IPS-15b (cell line): ENCODE measurements around the gene ACTN4.
A peak's percentile ranks its signal among the peaks of the same experiment; 100 is the strongest.

Experiments used
- H3K27me3 ChIP-seq: one replicate; pipeline ENCODE4 v1.6.1; 2013; ENCODE audit warnings: low read length; ENCODE audit not compliant: control insufficient read depth, insufficient read depth
- H3K36me3 ChIP-seq: one replicate; pipeline ENCODE4 v1.6.1; 2013; ENCODE audit warnings: low read length; ENCODE audit not compliant: control insufficient read depth, insufficient read depth
- H3K4me1 ChIP-seq: one replicate; pipeline ENCODE4 v1.6.1; 2013; ENCODE audit warnings: mild to moderate bottlenecking, low read length; ENCODE audit not compliant: control insufficient read depth, insufficient read depth
- H3K4me3 ChIP-seq: one replicate; pipeline ENCODE4 v1.5.1; 2013; ENCODE audit warnings: low read depth, low read length
- H3K9ac ChIP-seq: one replicate; pipeline ENCODE4 v1.6.1; 2013; ENCODE audit warnings: low read depth, mild to moderate bottlenecking, low read length
- H3K9me3 ChIP-seq: one replicate; pipeline ENCODE4 v1.6.1; 2013; ENCODE audit warnings: mild to moderate bottlenecking, low read length; ENCODE audit not compliant: control insufficient read depth, insufficient read depth

The ACTN4 gene

GRCh38 chr19:38640368-38640767 lies 7.1 kb upstream of the ACTN4 start:
- Histone ChIP-seq H3K27me3 (no peaks in the 10 kb centered on the region), H3K36me3 (peaks cover 14% of the 10 kb centered on the region), H3K9ac (no peak overlapping the region), H3K4me1 (peaks cover 14% of the 10 kb centered on the region), H3K4me3 (no peak overlapping the region), H3K9me3 (no peaks in the 10 kb centered on the region)

- peaks cover 3% of the 10 kb centered on the region for H3K36me3 ChIP-seq
- H3K9ac ChIP-seq = no peak overlapping the region
Measured at GRCh38 chr19:38642176-38642575, 5.3 kb upstream of the ACTN4 start.

GRCh38 chr19:38644719-38645118 lies 2.7 kb upstream of the ACTN4 start:
- Histone ChIP-seq H3K27me3 (no peaks in the 10 kb centered on the region), H3K4me1 (peaks cover 2% of the 10 kb centered on the region), H3K9ac (no peak overlapping the region), H3K36me3 (no peaks in the 10 kb centered on the region), H3K4me3 (no peak overlapping the region), H3K9me3 (no peaks in the 10 kb centered on the region)

More at GRCh38 chr19:38642176-38642575, 5.3 kb upstream of the ACTN4 start:
- H3K9me3 ChIP-seq = no peaks in the 10 kb centered on the region
- H3K27me3 ChIP-seq = no peaks in the 10 kb centered on the region
- H3K4me3 ChIP-seq = no peak overlapping the region
- H3K4me1 ChIP-seq = peaks cover 8% of the 10 kb centered on the region

- no peaks in the 10 kb centered on the region for H3K27me3 ChIP-seq
- H3K4me3 ChIP-seq = peak overlapping the region; percentile 80
- H3K9ac ChIP-seq = peak overlapping the region; percentile 88
- H3K36me3 ChIP-seq = no peaks in the 10 kb centered on the region
- H3K9me3 ChIP-seq = no peaks in the 10 kb centered on the region
- H3K4me1 ChIP-seq = peaks cover 19% of the 10 kb centered on the region
Measured at GRCh38 chr19:38647966-38648768, 718 bp downstream of the ACTN4 start.

- no peaks in the 10 kb centered on the region for H3K9me3 ChIP-seq
- peak overlapping the region; percentile 80 for H3K4me3 ChIP-seq
- H3K36me3 ChIP-seq = no peaks in the 10 kb centered on the region
- no peaks in the 10 kb centered on the region for H3K27me3 ChIP-seq
- H3K9ac ChIP-seq = peak overlapping the region; percentile 88
- H3K4me1 ChIP-seq = peaks cover 22% of the 10 kb centered on the region
Measured at GRCh38 chr19:38648769-38649304, 1.4 kb downstream of the ACTN4 start.

GRCh38 chr19:38649305-38650171 lies 2.1 kb downstream of the ACTN4 start:
- Histone ChIP-seq H3K4me3 (peak overlapping the region; percentile 80), H3K27me3 (no peaks in the 10 kb centered on the region), H3K9ac (peak overlapping the region; percentile 70), H3K9me3 (no peaks in the 10 kb centered on the region), H3K36me3 (no peaks in the 10 kb centered on the region), H3K4me1 (peaks cover 25% of the 10 kb centered on the region)

- Histone ChIP-seq H3K9ac (peak overlapping the region; percentile 28), H3K4me1 (peaks cover 31% of the 10 kb centered on the region), H3K9me3 (no peaks in the 10 kb centered on the region), H3K36me3 (no peaks in the 10 kb centered on the region), H3K4me3 (peak overlapping the region; percentile 80), H3K27me3 (no peaks in the 10 kb centered on the region)
Measured at GRCh38 chr19:38650172-38650775, 2.8 kb downstream of the ACTN4 start.

- Histone ChIP-seq H3K4me3 (peak overlapping the region; percentile 80), H3K4me1 (peaks cover 31% of the 10 kb centered on the region), H3K27me3 (no peaks in the 10 kb centered on the region), H3K9me3 (no peaks in the 10 kb centered on the region), H3K36me3 (no peaks in the 10 kb centered on the region), H3K9ac (no peak overlapping the region)
Measured at GRCh38 chr19:38650911-38651584, 3.6 kb downstream of the ACTN4 start.

- Histone ChIP-seq H3K9ac (no peak overlapping the region), H3K4me1 (peaks cover 42% of the 10 kb centered on the region)
Measured at GRCh38 chr19:38653028-38653571, 5.7 kb downstream of the ACTN4 start.

GRCh38 chr19:38654628-38655055 lies 7.2 kb downstream of the ACTN4 start:
- H3K36me3 ChIP-seq = peaks cover 3% of the 10 kb centered on the region
- no peak overlapping the region for H3K9ac ChIP-seq
- H3K9me3 ChIP-seq = no peaks in the 10 kb centered on the region
- no peaks in the 10 kb centered on the region for H3K27me3 ChIP-seq
- H3K4me1 ChIP-seq = peaks cover 47% of the 10 kb centered on the region
- H3K4me3 ChIP-seq = no peak overlapping the region

More at GRCh38 chr19:38653028-38653571, 5.7 kb downstream of the ACTN4 start:
- Histone ChIP-seq H3K9me3 (no peaks in the 10 kb centered on the region), H3K27me3 (no peaks in the 10 kb centered on the region), H3K36me3 (peaks cover 3% of the 10 kb centered on the region), H3K4me3 (no peak overlapping the region)
